OCI-LY7 (cell line): ENCODE data around the gene CEP20. TPM values are rescaled to one million over a fixed set of nuclear protein-coding genes. Genes with fewer than 3 reads are reported as not detected.
"Not testable (repeated sequence)": the region's sequence is repeated elsewhere in the genome, so short reads cannot be mapped to it uniquely, and the experiment has no call there.

Experiments used
- BruUV-seq: library from RNA; stranded (reverse); fragments of 400-500 nt; replicated peaks from 2 replicates; lab custom pipeline; 2021; lab: Mats Ljungman, UMichigan
- CTCF ChIA-PET: fragments of 300-600 bp; sonication (Branson Sonifier 250); formaldehyde crosslinking; loops from one replicate; lab custom pipeline; 2022; ENCODE audit warnings: antibody characterized with exemption; ENCODE audit not compliant: unreplicated experiment; lab: Charles Lee
- POLR2A ChIA-PET: fragments of 300-600 bp; sonication (Branson Sonifier 250); formaldehyde crosslinking; loops from one replicate; lab custom pipeline; 2022; ENCODE audit warnings: antibody characterized with exemption; lab: Charles Lee
- DNase-seq: peaks from one replicate; pipeline ENCODE4 v3.0.0-alpha.2; 2015; ENCODE audit warnings: low spot score
- H2AFZ ChIP-seq: fragments of 200-600 bp; sonication (generic), shearing (Covaris generic); 2 replicates; pipeline ENCODE4 v1.6.1; 2014; ENCODE audit warnings: mild to moderate bottlenecking, antibody characterized with exemption, low read length, moderate library complexity
- H3K27ac ChIP-seq: fragments of 200-600 bp; sonication (generic); 2 replicates; pipeline ENCODE4 v1.5.1; 2014; ENCODE audit warnings: mixed run types, low read depth, mild to moderate bottlenecking, moderate library complexity, low read length, inconsistent platforms; ENCODE audit not compliant: poor library complexity, severe bottlenecking
- H3K36me3 ChIP-seq: fragments of 200-600 bp; sonication (generic); 2 replicates; pipeline ENCODE4 v1.6.1; 2014; ENCODE audit warnings: mild to moderate bottlenecking, antibody characterized with exemption, low read length, moderate library complexity, mixed read lengths; ENCODE audit not compliant: insufficient read depth
- H3K4me1 ChIP-seq: fragments of 200-600 bp; sonication (generic); 2 replicates; pipeline ENCODE4 v1.5.1; 2014; ENCODE audit warnings: mild to moderate bottlenecking, low read length; ENCODE audit not compliant: insufficient read depth, poor library complexity, severe bottlenecking
- H3K4me2 ChIP-seq: fragments of 200-600 bp; sonication (generic); 2 replicates; pipeline ENCODE4 v1.6.1; 2014; ENCODE audit warnings: mild to moderate bottlenecking, low read length
- H3K4me3 ChIP-seq: fragments of 200-600 bp; sonication (generic); 2 replicates; pipeline ENCODE4 v1.5.1; 2014; ENCODE audit warnings: mild to moderate bottlenecking, low read depth, low read length; ENCODE audit not compliant: poor library complexity, severe bottlenecking
- H3K79me2 ChIP-seq: fragments of 200-600 bp; sonication (generic); 2 replicates; pipeline ENCODE4 v1.6.1; 2016; ENCODE audit warnings: low read depth, mild to moderate bottlenecking, low read length, moderate library complexity, mixed read lengths; ENCODE audit not compliant: insufficient read depth
- H3K9me2 ChIP-seq: fragments of 200-600 bp; sonication (generic); 2 replicates; pipeline ENCODE4 v1.6.1; 2016; ENCODE audit warnings: mild to moderate bottlenecking, low read length, mixed read lengths; ENCODE audit not compliant: insufficient read depth
- H3K9me3 ChIP-seq: fragments of 200-600 bp; sonication (generic); 2 replicates; pipeline ENCODE4 v1.6.1; 2014; ENCODE audit warnings: mild to moderate bottlenecking, mixed run types, low read length, mixed read lengths
- H4K20me1 ChIP-seq: fragments of 200-600 bp; sonication (generic); 2 replicates; pipeline ENCODE4 v1.6.1; 2014; ENCODE audit warnings: mild to moderate bottlenecking, antibody characterized with exemption, low read length, moderate library complexity, mixed read lengths; ENCODE audit not compliant: insufficient read depth
- EZH2phosphoT487 ChIP-seq: fragments of 200-600 bp; sonication (generic); IDR thresholded peaks from 2 replicates; pipeline ENCODE4 v1.6.1; 2018; ENCODE audit warnings: low read depth, borderline replicate concordance, mild to moderate bottlenecking, mixed run types, antibody characterized with exemption, low read length, moderate library complexity, mixed read lengths
- intact Hi-C: fragments of 100-400 bp; cut with micrococcal nuclease; formaldehyde crosslinking; loops from one replicate; pipeline ENCODE4 v1.10.0; 2022; ENCODE audit not compliant: unreplicated experiment
- total RNA-seq, 2 experiments: library from RNA; depleted of rRNA in 1 of 2; stranded (reverse); fragments of >200 nt in 1 of 2; shearing (Covaris generic) in 1 of 2; gene quantifications; 2 replicates each; pipeline ENCODE4 v1.2.3, GENCODE V29; 2014 to 2022
- TF ChIP-seq, protein P1 (sequence below): fragments of 200-600 bp; sonication (generic); conservative IDR thresholded peaks from 2 replicates; pipeline ENCODE4 v1.5.1; 2014; ENCODE audit warnings: mild to moderate bottlenecking, antibody characterized with exemption, low read length, moderate library complexity, mixed read lengths

CEP20 gene
- total RNA-seq, 2 experiments from 2014 or later: 36.6 to 62.8 TPM

DNA sequence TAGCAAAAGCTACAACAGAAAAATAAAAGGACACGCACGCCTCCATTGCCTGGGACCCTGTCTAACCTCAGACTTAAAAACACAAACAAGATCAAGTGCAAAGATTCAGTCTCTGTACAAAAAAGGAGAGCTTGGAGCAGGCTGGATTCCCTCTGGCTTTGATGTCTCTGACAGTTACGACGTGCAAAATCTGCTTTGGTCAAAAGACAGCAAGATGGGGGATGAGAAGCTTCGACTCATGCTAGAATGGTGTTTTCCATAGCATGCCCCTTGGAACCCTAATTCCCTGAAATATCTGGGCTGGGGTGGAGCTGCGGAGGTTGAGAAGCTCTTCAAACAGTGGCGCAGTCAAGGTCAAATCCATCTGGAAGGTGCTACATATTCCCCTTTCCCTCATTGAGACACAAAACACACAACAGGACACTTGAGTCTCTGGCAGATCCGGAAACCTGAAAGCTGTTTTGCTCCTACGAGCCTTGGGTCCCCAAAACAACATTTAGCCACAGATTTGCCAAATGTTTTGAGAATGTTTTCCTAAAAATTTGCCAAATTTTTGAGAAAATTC is 40.7 kb downstream of the CEP20 start:
- Histone ChIP-seq H3K79me2 (no peaks in the 10 kb centered on the region), H2AFZ (no peak overlapping the region), H3K4me1 (peaks cover 30% of the 10 kb centered on the region), H3K36me3 (no peaks in the 10 kb centered on the region), H3K4me2 (no peak overlapping the region), H3K9me2 (no peaks in the 10 kb centered on the region), H3K4me3 (no peak overlapping the region), H3K27ac (no peak overlapping the region), H3K9me3 (no peaks in the 10 kb centered on the region), H4K20me1 (no peaks in the 10 kb centered on the region)
- CTCF ChIA-PET: no interaction called here
- POLR2A ChIA-PET: interaction anchor here (1.0 kb wide), 1 partner anchor 273 kb away, joined by 3 read pairs; no protein-coding TSS in a partner anchor
- no peak for DNase-seq
- BruUV-seq: no TSS peak
- TF ChIP-seq, protein P1, sequence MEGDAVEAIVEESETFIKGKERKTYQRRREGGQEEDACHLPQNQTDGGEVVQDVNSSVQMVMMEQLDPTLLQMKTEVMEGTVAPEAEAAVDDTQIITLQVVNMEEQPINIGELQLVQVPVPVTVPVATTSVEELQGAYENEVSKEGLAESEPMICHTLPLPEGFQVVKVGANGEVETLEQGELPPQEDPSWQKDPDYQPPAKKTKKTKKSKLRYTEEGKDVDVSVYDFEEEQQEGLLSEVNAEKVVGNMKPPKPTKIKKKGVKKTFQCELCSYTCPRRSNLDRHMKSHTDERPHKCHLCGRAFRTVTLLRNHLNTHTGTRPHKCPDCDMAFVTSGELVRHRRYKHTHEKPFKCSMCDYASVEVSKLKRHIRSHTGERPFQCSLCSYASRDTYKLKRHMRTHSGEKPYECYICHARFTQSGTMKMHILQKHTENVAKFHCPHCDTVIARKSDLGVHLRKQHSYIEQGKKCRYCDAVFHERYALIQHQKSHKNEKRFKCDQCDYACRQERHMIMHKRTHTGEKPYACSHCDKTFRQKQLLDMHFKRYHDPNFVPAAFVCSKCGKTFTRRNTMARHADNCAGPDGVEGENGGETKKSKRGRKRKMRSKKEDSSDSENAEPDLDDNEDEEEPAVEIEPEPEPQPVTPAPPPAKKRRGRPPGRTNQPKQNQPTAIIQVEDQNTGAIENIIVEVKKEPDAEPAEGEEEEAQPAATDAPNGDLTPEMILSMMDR: no peak
- no peak for TF ChIP-seq EZH2phosphoT487
- intact Hi-C loops: no loop called here

DNA sequence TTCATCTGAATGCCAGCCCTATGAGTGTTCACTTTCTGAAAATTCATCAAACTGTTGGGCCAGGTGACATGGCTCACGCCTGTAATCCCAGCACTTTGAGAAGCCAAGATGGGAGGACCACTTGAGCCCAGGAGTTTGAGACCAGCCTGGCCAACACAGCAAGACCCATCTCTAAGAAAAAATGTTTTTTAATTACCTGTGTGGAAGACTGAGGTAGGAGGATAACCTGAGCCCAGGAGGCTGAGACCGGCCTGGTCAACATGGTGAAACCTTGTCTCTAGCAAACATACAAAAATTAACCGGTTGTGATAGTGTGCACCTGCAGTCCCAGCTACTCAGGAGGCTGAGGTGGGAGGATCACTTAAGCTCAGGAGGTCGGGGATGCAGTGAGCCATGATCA is 41.9 kb downstream of the CEP20 start:
- ChIA-PET CTCF (no interaction called here), POLR2A (no interaction called here)
- no peak for DNase-seq
- H3K27ac ChIP-seq: no peak overlapping the region
- no peaks in the 10 kb centered on the region for H3K9me3 ChIP-seq
- H4K20me1 ChIP-seq: no peaks in the 10 kb centered on the region
- BruUV-seq: no TSS peak
- H3K4me1 ChIP-seq: peaks cover 21% of the 10 kb centered on the region
- H3K4me3 ChIP-seq: no peak overlapping the region
- no peak overlapping the region for H2AFZ ChIP-seq
- TF ChIP-seq, protein P1: no peak
- TF ChIP-seq EZH2phosphoT487: no peak
- no peaks in the 10 kb centered on the region for H3K36me3 ChIP-seq
- H3K79me2 ChIP-seq: no peaks in the 10 kb centered on the region
- H3K4me2 ChIP-seq: no peak overlapping the region
- intact Hi-C loops: no loop called here
- H3K9me2 ChIP-seq: no peaks in the 10 kb centered on the region

DNA sequence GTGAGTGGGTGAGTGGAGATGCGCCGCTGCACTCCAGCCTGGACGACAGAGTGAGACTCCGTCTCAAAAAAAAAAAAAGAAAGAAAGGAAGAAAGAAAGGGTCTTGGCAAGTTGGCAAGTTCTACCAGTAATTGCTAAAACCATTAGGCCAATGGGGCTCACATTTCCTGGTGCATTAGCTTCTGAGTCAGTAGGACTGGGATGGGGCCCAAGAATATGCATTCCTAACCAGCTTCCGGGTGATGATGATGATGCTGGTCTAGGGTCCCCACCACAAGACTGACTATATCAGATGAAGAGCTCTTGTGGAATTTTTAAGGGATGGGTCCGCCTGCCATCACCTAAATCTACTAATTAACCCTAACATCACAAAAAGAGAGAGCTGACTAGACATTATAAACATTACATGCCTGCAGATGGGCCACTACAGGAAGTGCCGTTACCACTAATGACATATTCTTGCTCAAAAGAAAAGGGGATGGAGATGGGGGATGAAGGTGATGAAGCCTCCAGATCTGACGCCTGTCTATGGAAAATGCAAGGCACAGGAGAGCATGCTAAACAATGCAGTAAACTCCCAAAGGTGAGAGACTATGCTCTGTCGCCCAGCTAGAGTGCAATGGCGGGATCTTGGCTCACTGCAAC is 44.6 kb downstream of the CEP20 start:
- Histone ChIP-seq H3K9me2 (no peaks in the 10 kb centered on the region), H2AFZ (no peak overlapping the region), H3K4me2 (no peak overlapping the region), H3K79me2 (no peaks in the 10 kb centered on the region), H3K4me3 (no peak overlapping the region), H3K36me3 (no peaks in the 10 kb centered on the region), H3K9me3 (no peaks in the 10 kb centered on the region), H3K27ac (no peak overlapping the region), H4K20me1 (no peaks in the 10 kb centered on the region), H3K4me1 (peaks cover 15% of the 10 kb centered on the region)
- CTCF ChIA-PET: no interaction called here
- BruUV-seq: no TSS peak
- POLR2A ChIA-PET: interaction anchor here (0.7 to 0.9 kb wide), 3 partner anchors 12 to 247 kb away, joined by 3 to 5 read pairs (median 3); partner anchors contain the start of gene CEP20
- intact Hi-C loops: no loop called here
- DNase-seq: no peak
- TF ChIP-seq, protein P1: no peak
- TF ChIP-seq EZH2phosphoT487: no peak

DNA sequence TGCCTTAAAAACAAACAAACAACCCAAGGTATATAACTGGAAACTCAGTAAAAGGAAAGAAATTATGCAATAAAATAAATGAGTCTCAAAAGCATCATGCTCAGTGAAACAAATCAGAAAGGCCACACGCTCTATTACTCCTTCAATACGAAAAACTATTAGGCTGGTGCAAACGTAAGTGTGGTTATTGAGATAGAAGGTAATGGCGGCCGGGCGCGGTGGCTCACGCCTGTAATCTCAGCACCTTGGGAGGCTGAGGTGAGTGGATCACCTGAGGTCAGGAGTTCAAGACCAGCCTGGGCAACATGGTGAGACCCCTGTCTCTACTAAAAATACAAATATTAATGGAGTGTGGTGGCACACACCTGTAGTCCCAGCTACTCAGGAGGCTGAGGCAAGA is 49.2 kb downstream of the CEP20 start:
- H3K9me3 ChIP-seq, intact Hi-C loops, POLR2A ChIA-PET, DNase-seq, H4K20me1 ChIP-seq, CTCF ChIA-PET, H3K9me2 ChIP-seq, H2AFZ ChIP-seq, H3K79me2 ChIP-seq, BruUV-seq, H3K4me3 ChIP-seq, H3K4me2 ChIP-seq, H3K27ac ChIP-seq: not testable (repeated sequence)
- H3K4me1 ChIP-seq: peaks cover 17% of the 10 kb centered on the region
- H3K36me3 ChIP-seq: peaks cover 23% of the 10 kb centered on the region
